Activated CD4-positive, alpha-beta T cell treated with anti-CD3 and anti-CD28 coated beads, Interleukin-2, amount 50 U/mL, for 16 hours (primary cell): ENCODE results near the gene HTR3A.

ENCODE experiments used
- DNase-seq: peaks from one replicate; pipeline ENCODE4 v3.0.0-alpha.2; 2020

The HTR3A gene

DNA sequence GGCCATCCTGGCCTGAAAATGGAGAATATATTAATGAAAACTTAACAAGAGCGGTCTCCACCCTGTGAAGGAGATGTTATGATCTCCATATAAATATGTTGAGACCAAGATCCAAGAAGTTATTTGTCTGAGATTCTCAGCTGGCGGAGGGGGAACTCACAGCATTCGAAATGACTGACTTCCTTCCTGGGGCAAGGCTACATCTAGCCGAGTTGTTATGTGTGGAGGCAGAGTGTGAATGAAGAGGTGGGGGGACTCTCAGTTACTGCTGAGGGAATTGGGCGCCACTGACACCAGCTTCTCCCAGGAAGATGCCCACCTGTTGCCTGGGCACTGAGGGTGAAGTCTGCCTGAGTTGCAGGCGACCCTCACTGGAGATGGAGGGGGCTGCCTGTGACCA, 5.9 kb downstream of the HTR3A start:
- no peak for DNase-seq

DNA sequence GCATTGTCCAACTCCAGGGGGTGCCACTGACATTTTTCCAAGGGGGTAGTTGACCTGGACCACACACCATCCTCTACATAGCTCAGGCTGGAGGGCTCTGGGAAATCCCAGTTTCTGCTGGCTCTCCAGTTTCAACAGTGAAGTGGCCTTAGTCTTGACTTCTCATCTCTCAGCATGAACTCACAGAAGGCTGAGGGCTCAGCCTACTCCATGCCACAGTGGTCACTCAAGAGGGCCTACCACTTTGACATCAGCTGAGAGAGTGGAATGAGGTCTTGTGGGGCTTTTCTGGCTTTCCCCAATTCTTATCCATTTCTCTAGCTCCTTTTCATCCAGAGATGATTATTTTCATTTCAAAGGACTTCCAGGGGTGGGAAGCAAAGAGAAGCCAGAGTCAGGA, 7.4 kb downstream of the HTR3A start:
- no peak for DNase-seq

DNA sequence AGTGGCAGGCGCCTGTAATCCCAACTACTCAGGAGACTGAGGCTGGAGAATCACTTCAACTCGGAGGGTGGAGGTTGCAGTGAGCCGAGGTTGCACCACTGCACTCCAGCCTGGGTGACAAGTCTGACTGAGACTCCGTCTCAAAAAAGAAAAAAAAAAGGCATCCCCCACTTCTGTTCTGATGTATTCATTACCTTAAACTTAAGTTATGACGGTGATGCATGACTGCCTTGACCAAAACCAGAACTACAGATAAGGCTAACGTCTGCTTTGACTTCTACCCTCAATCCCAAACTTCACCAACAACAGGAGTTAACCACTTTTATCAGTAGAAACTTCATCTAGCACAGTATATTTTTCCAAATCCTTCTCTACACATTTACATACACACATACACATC, 9.9 kb downstream of the HTR3A start:
- DNase-seq, result no peak

DNA sequence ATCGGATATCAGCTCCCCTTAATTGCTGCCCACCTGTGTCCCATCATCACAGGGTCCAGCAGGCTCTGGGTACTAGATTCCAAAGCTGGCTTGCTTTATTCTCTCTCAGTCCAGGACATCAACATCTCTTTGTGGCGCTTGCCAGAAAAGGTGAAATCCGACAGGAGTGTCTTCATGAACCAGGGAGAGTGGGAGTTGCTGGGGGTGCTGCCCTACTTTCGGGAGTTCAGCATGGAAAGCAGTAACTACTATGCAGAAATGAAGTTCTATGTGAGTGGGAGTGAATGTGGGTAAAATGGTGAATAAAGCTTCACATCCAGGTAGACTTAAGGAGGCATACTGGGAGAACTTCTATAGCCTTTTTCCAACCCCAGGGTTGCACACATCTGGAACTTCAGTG, 11.0 kb downstream of the HTR3A start:
- DNase-seq, result no peak

DNA sequence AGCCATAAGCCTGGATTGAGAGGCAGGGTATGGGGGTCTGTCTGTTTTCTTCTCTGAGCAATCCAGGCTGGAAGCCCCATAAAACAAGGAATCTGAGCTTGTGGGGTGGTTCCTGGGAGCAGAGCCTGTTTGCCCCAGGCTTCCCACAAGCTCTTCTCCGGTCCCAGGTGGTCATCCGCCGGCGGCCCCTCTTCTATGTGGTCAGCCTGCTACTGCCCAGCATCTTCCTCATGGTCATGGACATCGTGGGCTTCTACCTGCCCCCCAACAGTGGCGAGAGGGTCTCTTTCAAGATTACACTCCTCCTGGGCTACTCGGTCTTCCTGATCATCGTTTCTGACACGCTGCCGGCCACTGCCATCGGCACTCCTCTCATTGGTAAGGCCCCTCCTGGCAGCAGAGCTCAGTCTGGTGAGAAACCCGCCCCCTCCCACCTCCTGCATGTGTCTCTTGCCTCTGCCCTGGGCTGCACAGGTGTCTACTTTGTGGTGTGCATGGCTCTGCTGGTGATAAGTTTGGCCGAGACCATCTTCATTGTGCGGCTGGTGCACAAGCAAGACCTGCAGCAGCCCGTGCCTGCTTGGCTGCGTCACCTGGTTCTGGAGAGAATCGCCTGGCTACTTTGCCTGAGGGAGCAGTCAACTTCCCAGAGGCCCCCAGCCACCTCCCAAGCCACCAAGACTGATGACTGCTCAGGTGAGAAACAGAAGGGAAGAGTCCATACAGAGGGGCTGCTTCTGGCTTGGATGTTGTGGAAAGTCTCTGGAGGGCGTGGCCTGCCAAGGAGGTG, 11.6 kb downstream of the HTR3A start:
- no peak for DNase-seq

DNA sequence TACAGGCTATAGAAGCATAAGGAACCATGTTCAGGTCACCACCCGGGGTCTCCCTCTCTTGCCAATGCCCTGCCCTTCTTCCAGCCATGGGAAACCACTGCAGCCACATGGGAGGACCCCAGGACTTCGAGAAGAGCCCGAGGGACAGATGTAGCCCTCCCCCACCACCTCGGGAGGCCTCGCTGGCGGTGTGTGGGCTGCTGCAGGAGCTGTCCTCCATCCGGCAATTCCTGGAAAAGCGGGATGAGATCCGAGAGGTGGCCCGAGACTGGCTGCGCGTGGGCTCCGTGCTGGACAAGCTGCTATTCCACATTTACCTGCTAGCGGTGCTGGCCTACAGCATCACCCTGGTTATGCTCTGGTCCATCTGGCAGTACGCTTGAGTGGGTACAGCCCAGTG, 14.5 kb downstream of the HTR3A start:
- no peak for DNase-seq

DNA sequence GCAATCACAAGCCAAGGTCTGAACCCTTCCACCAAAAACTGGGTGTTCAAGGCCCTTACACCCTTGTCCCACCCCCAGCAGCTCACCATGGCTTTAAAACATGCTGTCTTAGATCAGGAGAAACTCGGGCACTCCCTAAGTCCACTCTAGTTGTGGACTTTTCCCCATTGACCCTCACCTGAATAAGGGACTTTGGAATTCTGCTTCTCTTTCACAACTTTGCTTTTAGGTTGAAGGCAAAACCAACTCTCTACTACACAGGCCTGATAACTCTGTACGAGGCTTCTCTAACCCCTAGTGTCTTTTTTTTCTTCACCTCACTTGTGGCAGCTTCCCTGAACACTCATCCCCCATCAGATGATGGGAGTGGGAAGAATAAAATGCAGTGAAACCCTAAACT, 15.0 kb downstream of the HTR3A start:
- DNase-seq, result no peak

DNA sequence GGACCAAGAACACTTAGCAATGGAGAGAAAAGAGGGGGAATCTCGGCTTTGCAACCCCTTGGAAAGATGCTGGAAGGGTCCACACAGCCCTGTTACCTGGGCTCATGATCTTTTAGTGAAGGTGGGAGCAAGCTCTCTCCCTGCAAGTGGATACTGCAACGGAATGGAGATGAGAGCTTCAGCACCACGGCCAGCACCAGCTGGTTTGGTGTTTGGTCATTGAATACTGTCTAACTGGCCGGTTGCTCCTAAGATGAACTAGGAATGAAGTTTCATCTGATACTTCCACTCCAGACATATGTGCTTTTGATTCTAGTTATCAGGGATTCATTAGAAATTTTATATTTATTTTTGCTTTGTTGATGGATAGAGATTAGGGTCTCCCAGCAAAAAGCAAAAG, 16.3 kb downstream of the HTR3A start:
- DNase-seq, result no peak

DNA sequence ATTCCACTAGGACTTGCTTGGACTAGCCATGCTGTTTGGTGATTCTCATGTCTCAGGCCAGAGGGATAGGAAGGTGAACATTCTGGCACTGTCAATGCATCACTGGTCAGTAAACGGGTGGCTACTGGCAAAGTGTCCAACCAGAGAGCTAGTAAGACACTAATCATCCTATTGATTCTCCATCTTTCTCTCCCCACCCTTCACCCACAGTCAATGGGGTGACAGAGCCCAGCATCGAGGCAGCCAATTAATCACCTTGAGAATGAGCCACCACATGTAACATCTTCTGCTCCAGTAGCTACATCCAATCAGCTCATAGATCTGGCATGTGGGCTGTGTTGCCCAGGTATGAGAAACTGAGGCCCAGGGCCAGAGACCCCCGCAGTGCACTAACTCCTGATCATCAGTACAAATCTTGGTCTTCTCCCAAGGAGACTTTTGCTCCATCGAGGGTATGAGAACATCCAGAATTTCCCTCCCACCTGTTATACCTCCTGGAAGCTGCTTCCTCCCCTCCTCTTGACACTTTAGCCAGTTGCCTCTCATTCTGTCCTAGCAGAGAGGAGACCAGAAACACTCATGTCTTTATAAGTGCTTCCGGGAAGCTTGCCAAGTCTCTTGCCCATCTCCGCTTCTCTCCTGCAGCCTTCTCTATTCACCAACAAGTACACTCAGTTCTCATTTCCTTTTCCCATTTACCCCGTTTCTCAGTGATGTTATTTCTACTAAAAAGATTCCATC, 17.0 kb downstream of the HTR3A start:
- no peak for DNase-seq

DNA sequence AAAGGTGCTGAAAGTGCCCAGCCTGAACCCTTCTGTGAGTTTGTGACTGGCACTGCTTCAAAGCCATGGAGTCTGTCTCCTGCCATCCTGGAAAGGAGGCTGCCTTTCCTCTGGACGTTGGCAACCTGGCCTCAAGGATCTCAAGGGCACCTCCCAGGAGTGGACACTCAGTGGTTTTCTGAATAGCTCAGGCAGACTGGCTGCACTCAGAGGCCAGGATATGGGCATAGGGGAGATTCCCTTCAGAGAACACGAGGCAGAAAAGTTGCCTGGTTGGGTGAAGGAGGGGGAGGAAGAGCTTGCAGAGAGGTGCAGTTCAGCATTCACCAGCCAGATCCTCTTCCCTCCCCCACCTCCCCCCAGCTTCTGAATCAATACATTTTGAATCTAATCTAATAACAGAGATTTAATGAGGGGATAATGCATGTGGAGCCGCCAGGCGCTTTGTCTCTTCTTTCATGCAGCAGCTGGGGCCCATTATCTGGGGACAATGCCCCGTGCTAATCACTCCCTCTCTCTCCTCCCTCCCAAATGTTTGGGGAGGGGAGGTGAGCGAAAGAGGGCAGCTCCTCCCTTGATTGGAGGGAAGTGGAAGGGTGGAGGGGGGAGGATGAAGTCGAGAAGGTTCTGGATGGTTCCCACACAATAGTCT, 17.7 kb downstream of the HTR3A start:
- DNase-seq, result no peak

DNA sequence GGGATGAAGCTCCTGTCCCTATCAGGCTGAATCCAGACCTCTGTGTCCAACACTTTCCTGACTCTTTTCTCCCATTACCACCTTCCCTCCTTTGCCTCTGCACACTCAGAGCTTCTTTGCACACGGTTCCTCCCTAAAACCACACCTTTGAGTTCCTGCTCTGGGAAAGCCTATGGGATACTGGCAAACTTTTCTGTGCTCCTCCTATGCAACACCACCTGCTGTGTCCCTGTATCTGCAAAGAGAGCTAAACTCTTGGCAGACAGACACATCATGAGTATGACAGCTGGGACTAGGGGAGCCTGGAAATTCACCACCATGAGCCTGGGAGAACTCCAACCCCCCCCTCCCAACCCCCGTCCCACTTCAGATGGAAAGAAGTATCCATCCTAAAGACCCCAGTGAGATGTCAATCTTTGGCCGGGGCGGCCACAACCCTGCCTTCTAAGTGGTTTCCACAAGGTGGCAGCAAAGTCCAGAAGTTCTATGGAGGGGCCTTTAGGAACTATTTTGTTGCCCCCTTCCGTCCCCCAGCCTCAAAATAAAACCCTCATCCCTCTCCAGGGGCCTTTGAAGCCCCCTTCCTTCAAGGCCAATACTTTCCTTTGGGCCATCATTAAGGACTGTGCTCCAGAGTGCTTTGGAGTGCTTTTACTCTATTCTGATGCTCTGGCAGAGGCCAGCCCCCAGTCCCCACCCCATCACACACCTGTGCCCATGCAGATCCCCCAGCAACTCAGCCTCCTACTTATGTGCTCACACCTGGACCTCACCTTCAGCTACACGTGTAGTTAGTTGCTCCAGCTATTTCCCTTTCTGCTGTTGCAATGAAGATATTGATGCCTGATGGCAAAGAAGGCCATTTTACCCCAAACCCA, 19.4 kb downstream of the HTR3A start:
- DNase-seq, result peak; percentile 18

DNA sequence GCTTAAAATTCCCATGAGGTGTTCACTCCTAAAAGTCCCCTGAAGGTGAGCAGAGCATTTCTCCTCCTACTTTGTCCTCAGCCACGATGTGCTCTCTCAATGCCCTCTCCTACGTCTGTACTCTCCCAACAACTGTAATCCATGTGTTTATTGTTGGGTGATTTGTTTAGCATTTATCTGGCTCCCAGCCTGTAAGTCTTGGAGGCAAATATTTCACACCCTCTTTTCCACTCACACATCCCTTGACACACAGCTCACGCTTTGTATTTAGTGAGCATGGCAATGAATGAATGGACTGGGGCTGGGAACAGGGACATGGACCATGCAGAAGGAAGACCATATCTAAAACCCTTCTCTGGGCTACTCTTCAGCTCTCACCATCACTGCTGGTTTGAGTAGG, 22.6 kb downstream of the HTR3A start:
- DNase-seq, result no peak

DNA sequence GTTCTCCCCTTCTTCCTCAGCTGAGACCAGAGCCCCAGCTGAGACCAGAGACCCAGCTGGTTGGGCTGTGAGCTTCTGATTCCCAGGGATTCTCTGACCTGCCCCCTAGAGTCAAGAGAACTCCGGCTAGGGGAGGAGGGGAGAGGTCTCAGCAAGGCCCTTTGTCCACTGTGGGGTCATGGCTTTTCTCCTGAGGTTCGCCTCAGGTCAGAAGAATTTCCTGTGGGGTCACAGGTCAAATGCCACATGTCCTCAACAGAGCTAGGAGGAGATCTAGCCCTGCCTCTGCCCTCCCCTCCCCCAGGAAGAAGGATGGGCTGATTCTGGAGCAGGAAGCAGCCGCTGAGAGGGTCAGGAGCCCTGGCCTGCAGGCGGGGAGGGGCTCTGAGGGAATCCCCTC, 23.7 kb downstream of the HTR3A start:
- DNase-seq, result no peak

DNA sequence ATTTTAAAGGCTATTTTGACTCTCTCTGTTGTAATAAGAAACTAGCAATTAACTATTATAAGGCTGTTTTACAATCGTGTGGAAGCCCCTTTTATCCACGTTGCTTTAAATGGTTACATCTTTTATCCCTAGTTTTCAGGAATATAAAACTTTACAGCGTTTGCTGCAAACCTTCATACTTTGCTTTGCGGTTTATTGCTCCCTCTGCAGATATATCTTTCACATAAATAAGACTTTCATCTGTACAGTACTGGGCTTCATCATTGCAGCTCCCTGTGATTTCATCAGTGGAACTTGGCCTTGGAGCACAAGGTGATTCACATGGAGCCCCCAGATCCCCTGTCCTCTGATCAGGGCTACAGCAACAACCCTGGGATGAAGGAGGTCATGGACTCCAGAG, 25.6 kb downstream of the HTR3A start:
- DNase-seq, result no peak

DNA sequence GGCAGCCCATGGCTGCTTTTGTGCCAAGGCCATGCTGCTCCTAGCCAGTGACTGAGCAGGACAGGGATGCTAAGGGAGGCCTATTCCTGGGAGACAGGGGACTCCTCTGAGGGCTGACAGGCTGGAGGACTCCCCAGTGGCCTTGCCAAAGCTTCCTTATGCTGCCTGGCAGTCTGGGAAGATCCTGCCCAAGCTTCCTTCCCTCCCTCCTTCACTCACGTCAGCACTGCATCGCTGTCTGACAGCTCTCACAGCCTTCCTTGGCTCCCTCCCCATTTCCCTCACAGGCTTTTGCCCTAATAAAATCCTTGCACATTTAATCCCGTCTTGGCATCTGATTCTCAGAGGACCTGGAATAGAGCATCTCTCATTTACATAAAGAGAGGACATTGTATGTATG, 26.5 kb downstream of the HTR3A start:
- DNase-seq, result no peak

DNA sequence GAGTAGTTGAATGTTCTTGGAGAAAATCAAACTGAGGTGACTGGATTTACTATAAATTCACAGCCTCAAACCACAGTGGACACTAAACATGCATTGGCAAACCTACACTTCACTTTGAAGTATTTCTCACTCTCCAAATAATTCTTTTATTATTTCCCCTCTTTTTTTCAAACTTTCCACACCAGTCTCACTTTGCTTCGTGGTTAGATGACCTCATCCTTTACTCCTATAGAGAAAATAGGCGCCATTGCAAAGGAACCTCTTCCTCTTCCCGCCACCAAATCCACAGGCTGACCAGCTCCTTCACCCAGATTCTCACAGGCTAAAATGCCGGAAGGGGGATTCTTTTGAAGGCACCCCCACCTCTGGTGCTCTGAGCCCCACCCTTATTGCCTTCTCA, 33.4 kb downstream of the HTR3A start:
- no peak for DNase-seq

DNA sequence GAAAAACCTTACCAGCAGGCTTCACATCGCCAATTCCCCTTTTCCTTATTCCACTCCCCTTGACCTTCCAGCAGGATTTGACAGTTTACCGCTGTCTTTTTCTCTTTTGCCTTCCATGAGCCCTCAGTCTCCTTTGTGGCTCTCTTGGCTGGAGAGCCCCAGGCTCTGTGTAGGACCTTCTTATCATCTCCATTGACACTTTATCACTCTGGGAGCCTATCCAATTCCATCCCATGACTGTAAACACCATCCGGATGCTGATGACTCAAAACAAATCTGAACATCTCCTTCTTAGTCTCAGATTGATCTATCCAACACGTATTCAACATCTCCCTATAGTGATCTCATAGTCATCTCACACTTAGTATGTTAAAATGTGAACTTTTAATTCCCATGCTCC, 36.0 kb downstream of the HTR3A start:
- no peak for DNase-seq

DNA sequence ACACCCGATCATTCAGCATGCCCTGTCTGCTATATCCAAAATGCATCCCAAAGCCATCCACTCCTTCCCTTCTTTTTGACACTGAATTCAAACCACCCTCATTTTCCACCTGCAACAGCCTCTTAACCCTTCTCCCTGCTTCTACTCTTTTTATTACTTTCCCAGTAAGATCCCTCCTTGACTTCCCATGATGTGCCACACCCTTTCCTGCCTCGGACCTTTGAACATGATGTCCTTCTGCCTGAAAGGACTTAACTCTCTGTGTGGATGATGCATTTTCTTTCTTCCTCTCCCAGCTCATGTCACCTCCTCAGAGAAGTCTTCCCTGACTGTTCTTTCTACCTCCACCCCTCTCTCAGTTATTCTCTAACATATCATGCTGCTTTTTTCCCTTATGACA, 36.5 kb downstream of the HTR3A start:
- no peak for DNase-seq

DNA sequence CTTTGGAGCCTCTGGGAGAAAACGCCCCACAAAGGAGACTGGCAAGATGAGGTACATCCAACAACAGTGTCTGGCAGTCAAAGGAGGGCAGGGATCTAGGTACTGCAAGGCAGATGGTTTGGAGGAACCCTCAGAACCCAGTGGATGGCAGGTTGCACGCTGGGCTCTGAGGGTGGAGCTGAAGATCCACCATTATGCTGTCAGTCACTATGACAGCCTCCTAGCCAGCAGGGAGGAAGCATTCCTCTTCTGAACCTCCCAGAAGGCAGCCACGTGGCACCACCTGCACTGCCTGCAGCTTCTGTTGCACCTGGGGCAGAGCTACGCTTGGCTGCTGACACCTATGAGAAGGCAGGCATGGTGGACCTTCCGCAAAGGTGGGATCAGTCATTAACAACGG, 40.2 kb downstream of the HTR3A start:
- DNase-seq, result no peak

DNA sequence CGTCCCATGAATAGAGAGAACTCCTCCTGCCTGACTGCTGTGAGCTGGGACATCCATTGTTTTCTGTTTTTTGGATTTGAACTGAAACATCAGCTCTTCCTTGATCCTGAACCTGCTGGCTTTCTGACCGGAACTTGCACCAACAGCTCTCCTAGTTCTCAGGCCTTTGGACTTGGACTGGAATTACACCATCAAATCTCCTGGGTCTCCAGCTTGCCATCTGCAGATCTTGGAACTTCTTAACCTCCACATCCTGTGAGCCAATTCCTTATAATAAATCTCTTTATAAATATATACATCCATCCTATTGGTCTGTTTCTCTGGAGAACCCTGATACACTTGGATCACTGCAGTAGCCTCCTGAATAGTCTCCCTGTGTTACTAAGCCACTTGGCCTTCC, 42.1 kb downstream of the HTR3A start:
- DNase-seq, result no peak

DNA sequence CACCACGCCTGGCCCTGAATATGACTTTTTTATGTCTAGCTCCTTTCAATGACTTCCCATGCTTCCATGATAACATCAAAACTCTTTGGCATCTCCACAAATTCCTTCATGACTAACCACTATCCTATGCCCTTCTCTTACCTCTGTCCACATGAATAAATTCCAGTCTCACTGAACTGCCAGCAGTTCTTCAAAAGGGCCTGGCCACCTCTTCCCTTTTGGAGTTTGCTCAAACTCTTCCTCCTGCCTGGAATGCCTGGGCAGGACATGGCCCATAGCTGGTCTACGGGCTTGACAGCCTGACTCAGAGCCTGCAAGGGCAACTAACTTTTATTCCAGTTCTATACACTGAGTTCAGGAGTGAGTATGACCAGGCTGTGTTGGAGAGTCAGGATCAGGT, 42.8 kb downstream of the HTR3A start:
- DNase-seq, result no peak

DNA sequence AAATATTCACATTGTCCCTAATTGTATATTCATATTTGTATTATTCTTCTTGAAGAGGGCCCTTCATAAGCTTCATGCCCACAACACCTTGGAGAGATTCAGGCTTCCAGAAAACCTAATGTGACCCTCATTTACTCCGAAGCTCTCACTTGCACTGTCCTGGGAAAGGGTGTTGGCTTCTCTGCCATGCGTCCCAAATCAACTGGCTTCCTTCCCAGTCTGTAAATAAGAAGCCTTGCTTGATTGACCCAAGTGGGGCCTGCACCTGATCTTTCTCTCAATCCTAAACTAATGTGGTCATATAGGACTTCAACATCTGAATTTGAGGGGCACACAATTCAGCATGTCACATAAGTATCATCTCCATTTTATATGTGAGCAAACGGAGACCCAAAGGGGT, 44.1 kb downstream of the HTR3A start:
- no peak for DNase-seq

DNA sequence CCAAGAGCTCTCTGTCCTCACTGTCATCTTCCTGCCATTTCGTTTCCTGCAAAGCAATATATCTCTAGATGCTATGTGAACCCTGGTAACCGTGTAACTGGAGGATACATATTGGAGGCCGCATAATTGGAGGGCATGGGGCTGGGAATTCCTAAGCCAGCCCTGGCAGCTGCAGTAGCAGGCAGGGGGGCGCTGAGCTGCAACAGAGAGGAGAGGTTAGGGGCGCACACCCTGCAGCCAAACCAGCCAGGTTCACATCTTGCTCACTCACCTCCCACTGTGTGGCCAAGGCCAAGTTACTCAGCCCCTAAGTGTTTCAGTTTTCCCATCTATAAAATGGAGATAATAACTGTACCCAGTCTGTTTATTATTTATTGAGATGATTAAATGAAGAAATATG, 44.7 kb downstream of the HTR3A start:
- DNase-seq, result no peak
